Left ventricle myocardium inferior (tissue), 1 donor: Measurements from ENCODE around the gene KCTD16. TPM values are rescaled to one million over a fixed set of nuclear protein-coding genes. Genes with fewer than 3 reads are reported as not detected.

Experiments used
- DNase-seq: peaks from one replicate; pipeline ENCODE4 v3.0.0-alpha.2; 2020
- H3K27ac ChIP-seq: fragments of 200-600 bp; replicated peaks from 2 replicates; pipeline ENCODE4 v1.8.0; 2021
- H3K27me3 ChIP-seq: fragments of 200-600 bp; 2 replicates; pipeline ENCODE4 v1.8.0; 2021; ENCODE audit warnings: low read depth
- H3K36me3 ChIP-seq: fragments of 200-600 bp; 2 replicates; pipeline ENCODE4 v1.8.0; 2021
- H3K4me1 ChIP-seq: fragments of 200-600 bp; 2 replicates; pipeline ENCODE4 v1.8.0; 2021
- H3K4me3 ChIP-seq: fragments of 200-600 bp; 2 replicates; pipeline ENCODE4 v1.8.0; 2021; ENCODE audit warnings: mild to moderate bottlenecking, moderate library complexity
- H3K9me3 ChIP-seq: fragments of 200-600 bp; replicated peaks from 2 replicates; pipeline ENCODE4 v1.8.0; 2021
- CTCF ChIP-seq: fragments of 200-600 bp; IDR thresholded peaks from 2 replicates; pipeline ENCODE4 v1.8.0; 2021; ENCODE audit warnings: antibody characterized with exemption, mild to moderate bottlenecking, borderline replicate concordance
- intact Hi-C: fragments of 100-400 bp; cut with micrococcal nuclease; formaldehyde crosslinking; loops from one replicate; pipeline ENCODE4 v1.11.0; 2022
- total RNA-seq: library from RNA; stranded (reverse); fragmentation: NEBNext Ultra II Directional; extraction: Animal tissue kit (Norgen Biotek cat#: 25700); gene quantifications from one replicate; pipeline ENCODE4 v1.2.1, GENCODE V29; 2021
- donor health status: DM: no; HTN: yes; CAD: no; lungs with severe emphysema.

KCTD16 gene
- total RNA-seq, 1 donor from 2014 or later = 0.08 TPM

GRCh38 chr5:144265643-144266247 is 95.1 kb downstream of the KCTD16 start:
- H3K27ac ChIP-seq = no peak overlapping the region
- peaks cover 20% of the 10 kb centered on the region for H3K27me3 ChIP-seq
- peaks cover 8% of the 10 kb centered on the region for H3K9me3 ChIP-seq
- no peak overlapping the region for H3K4me3 ChIP-seq
- intact Hi-C loops = no loop called here
- no peaks in the 10 kb centered on the region for H3K36me3 ChIP-seq
- TF ChIP-seq CTCF = no peak
- no peaks in the 10 kb centered on the region for H3K4me1 ChIP-seq
- no peak for DNase-seq

GRCh38 chr5:144267961-144268513 is 97.4 kb downstream of the KCTD16 start:
- H3K36me3 ChIP-seq = no peaks in the 10 kb centered on the region

GRCh38 chr5:144273232-144274027 is 102.8 kb downstream of the KCTD16 start:
- TF ChIP-seq CTCF = no peak
- no peak overlapping the region for H3K27ac ChIP-seq
- no peaks in the 10 kb centered on the region for H3K4me1 ChIP-seq
- no peak for DNase-seq
- no peaks in the 10 kb centered on the region for H3K36me3 ChIP-seq
- intact Hi-C loops = no loop called here
- H3K9me3 ChIP-seq = peaks cover 24% of the 10 kb centered on the region
- H3K4me3 ChIP-seq = no peak overlapping the region
- no peaks in the 10 kb centered on the region for H3K27me3 ChIP-seq

More at GRCh38 chr5:144267961-144268513, 97.4 kb downstream of the KCTD16 start:
- intact Hi-C loops = no loop called here
- no peak overlapping the region for H3K4me3 ChIP-seq
- H3K9me3 ChIP-seq = peaks cover 20% of the 10 kb centered on the region
- TF ChIP-seq CTCF = no peak
- no peak overlapping the region for H3K27ac ChIP-seq
- no peaks in the 10 kb centered on the region for H3K4me1 ChIP-seq
- DNase-seq = no peak
- H3K27me3 ChIP-seq = peaks cover 20% of the 10 kb centered on the region

GRCh38 chr5:144275329-144275728 is 104.7 kb downstream of the KCTD16 start:
- peaks cover 15% of the 10 kb centered on the region for H3K9me3 ChIP-seq
- intact Hi-C loops = no loop called here
- no peaks in the 10 kb centered on the region for H3K27me3 ChIP-seq
- H3K27ac ChIP-seq = no peak overlapping the region
- no peak for TF ChIP-seq CTCF
- no peaks in the 10 kb centered on the region for H3K4me1 ChIP-seq
- DNase-seq = no peak
- H3K36me3 ChIP-seq = no peaks in the 10 kb centered on the region
- no peak overlapping the region for H3K4me3 ChIP-seq

- no peak for DNase-seq
- intact Hi-C loops = no loop called here
Measured at GRCh38 chr5:144276034-144276822, 105.6 kb downstream of the KCTD16 start.

More at GRCh38 chr5:144276034-144276822, 105.6 kb downstream of the KCTD16 start:
- Histone ChIP-seq H3K27me3 (no peaks in the 10 kb centered on the region), H3K4me3 (no peak overlapping the region), H3K9me3 (peaks cover 15% of the 10 kb centered on the region), H3K36me3 (no peaks in the 10 kb centered on the region), H3K4me1 (no peaks in the 10 kb centered on the region), H3K27ac (no peak overlapping the region)
- TF ChIP-seq CTCF = no peak
